Measurements from ENCODE around the gene TRIM63. TPM values are rescaled to one million over a fixed set of nuclear protein-coding genes. Genes with fewer than 3 reads are reported as not detected.

Gene TRIM63
- total RNA-seq, 2 donors from 2014 or later: not detected

- no peaks in the 10 kb centered on the region for H3K9me3 Mint-ChIP-seq
- H3K27ac Mint-ChIP-seq: no peak overlapping the region
Observed at GRCh38 chr1:26046246-26047095, 21.0 kb downstream of the TRIM63 start.

GRCh38 chr1:26045722-26046245 lies 21.6 kb downstream of the TRIM63 start, which contains the start of gene SLC30A2:
SLC30A2 (minus strand) TSS chr1:26046118; CDS start chr1:26045896, 222 bp downstream.
- Histone ChIP-seq H3K4me3 (ENCODE audit: low read length) (no peak within 1 kb of the TSS), H3K27ac (ENCODE audit: low read depth, low read length) (no peak within 1 kb of the TSS), H3K9ac (ENCODE audit: extremely low read depth, low read length, poor library complexity, severe bottlenecking) (no peak within 1 kb of the TSS), H3K27me3 (ENCODE audit: control insufficient read depth, insufficient read depth, low read length, poor library complexity, severe bottlenecking) (peaks cover 91% of the 10 kb centered on the region), H3K9me3 (ENCODE audit: control insufficient read depth, low read length) (no peaks in the 10 kb centered on the region), H3K4me1 (ENCODE audit: control insufficient read depth, insufficient read depth, low read length) (peaks cover 3% of the 10 kb centered on the region), H3K36me3 (ENCODE audit: control insufficient read depth, insufficient read depth, low read length) (no peaks in the 10 kb centered on the region)
- no peaks in the 10 kb centered on the region for H3K36me3 Mint-ChIP-seq (ENCODE audit: low read depth)
- 3 to 4% methylated on average over 12 to 62 of the region's 62 CpGs for WGBS, 2 experiments (ENCODE audit: insufficient coverage in 1 of 2, insufficient read length in 1 of 2)
- peaks cover 84% of the 10 kb centered on the region for H3K27me3 Mint-ChIP-seq (ENCODE audit: insufficient read depth)
- no peak within 1 kb of the TSS for H3K27ac Mint-ChIP-seq
- H3K4me3 Mint-ChIP-seq: peak within 1 kb of the TSS; percentile 40
- peak; percentile 80 for DNase-seq
- H3K9me3 Mint-ChIP-seq: no peaks in the 10 kb centered on the region
- TF ChIP-seq CTCF (conservative IDR thresholded peaks at IDR 0.05): no peak
- H3K4me1 Mint-ChIP-seq: peaks cover 2% of the 10 kb centered on the region

More at GRCh38 chr1:26046246-26047095, 21.0 kb downstream of the TRIM63 start:
- H3K9me3 ChIP-seq (ENCODE audit: control insufficient read depth, low read length): no peaks in the 10 kb centered on the region
- H3K4me1 ChIP-seq (ENCODE audit: control insufficient read depth, insufficient read depth, low read length): peaks cover 3% of the 10 kb centered on the region
- Mint-ChIP-seq H3K4me3 (peak overlapping the region; percentile 40), H3K4me1 (peaks cover 2% of the 10 kb centered on the region), H3K36me3 (ENCODE audit: low read depth) (no peaks in the 10 kb centered on the region), H3K27me3 (ENCODE audit: insufficient read depth) (peaks cover 84% of the 10 kb centered on the region)
- no peak overlapping the region for H3K9ac ChIP-seq (ENCODE audit: extremely low read depth, low read length, poor library complexity, severe bottlenecking)
- H3K27me3 ChIP-seq (ENCODE audit: control insufficient read depth, insufficient read depth, low read length, poor library complexity, severe bottlenecking): peaks cover 89% of the 10 kb centered on the region
- no peak overlapping the region for H3K27ac ChIP-seq (ENCODE audit: low read depth, low read length)
- DNase-seq: peak; percentile 69
- no peaks in the 10 kb centered on the region for H3K36me3 ChIP-seq (ENCODE audit: control insufficient read depth, insufficient read depth, low read length)
- peak; percentile 27 for TF ChIP-seq CTCF (conservative IDR thresholded peaks at IDR 0.05)
- 11 to 18% methylated on average over 23 to 57 of the region's 57 CpGs for WGBS, 2 experiments (ENCODE audit: insufficient coverage in 1 of 2, insufficient read length in 1 of 2)
- H3K4me3 ChIP-seq (ENCODE audit: low read length): no peak overlapping the region

- peak; percentile 60 for DNase-seq
- Histone ChIP-seq H3K27ac (ENCODE audit: low read depth, low read length) (no peak overlapping the region), H3K4me1 (ENCODE audit: control insufficient read depth, insufficient read depth, low read length) (peaks cover 3% of the 10 kb centered on the region), H3K27me3 (ENCODE audit: control insufficient read depth, insufficient read depth, low read length, poor library complexity, severe bottlenecking) (peaks cover 89% of the 10 kb centered on the region), H3K9me3 (ENCODE audit: control insufficient read depth, low read length) (no peaks in the 10 kb centered on the region), H3K4me3 (ENCODE audit: low read length) (no peak overlapping the region), H3K36me3 (ENCODE audit: control insufficient read depth, insufficient read depth, low read length) (no peaks in the 10 kb centered on the region), H3K9ac (ENCODE audit: extremely low read depth, low read length, poor library complexity, severe bottlenecking) (no peak overlapping the region)
- Mint-ChIP-seq H3K4me1 (peaks cover 2% of the 10 kb centered on the region), H3K27ac (no peak overlapping the region), H3K27me3 (ENCODE audit: insufficient read depth) (peaks cover 84% of the 10 kb centered on the region), H3K9me3 (no peaks in the 10 kb centered on the region), H3K36me3 (ENCODE audit: low read depth) (no peaks in the 10 kb centered on the region), H3K4me3 (peak overlapping the region; percentile 40)
- 55 to 62% methylated on average over 13 to 29 of the region's 29 CpGs for WGBS, 2 experiments (ENCODE audit: insufficient coverage in 1 of 2, insufficient read length in 1 of 2)
- TF ChIP-seq CTCF (conservative IDR thresholded peaks at IDR 0.05): no peak
Observed at GRCh38 chr1:26044971-26045721, 22.3 kb downstream of the TRIM63 start.

Data from endodermal cell (in vitro differentiated cells).